Fibroblast of gingiva (primary cell): Measurements from ENCODE around the gene SLC6A5.

Source experiments
- DNase-seq: peaks from one replicate; pipeline ENCODE4 v3.0.0-alpha.2; 2011; ENCODE audit warnings: low read depth

The SLC6A5 gene

DNA sequence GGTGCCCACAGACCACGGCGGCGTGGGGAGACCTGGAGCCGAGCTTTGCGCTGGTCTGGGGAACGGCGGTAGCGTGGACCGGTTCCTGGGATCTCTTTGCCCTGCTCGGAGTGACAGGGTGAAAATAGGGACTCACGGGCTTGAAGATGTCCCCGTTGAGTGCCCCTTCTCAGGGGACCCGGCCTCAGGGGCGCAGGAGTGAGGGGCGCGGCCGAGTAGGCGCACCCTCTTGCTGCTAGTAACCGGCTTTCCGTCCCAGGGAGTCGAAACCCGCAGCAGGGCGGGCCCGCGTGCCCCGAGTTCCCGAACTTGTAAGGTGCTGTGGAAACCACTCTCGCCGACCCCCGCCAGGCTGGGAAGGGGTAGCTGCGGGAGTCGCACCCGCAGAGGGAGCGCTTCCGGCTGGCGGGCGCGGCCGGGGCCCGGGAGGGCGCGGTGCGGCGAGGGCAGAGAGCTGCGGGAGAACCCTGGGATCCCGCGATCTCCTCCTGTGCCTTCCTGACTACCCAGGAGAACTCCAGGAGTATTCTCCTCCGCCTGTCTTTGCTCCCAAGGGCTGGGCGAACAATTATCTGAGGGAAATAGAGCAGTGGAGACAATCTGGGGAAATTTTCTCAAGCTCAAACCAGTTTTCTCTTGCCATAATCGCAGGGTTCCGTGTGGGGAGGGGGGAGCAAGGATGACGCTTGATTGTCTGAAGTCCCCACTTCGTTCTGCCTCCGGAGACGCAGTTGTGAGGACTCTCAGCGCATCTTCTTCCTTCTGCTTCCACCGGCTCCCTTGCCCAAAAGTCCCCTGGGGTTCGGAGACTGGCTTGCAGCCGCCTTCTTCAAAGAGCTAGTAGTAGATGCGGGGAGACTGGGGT lies 70.6 kb downstream of the SLC6A5 start:
- DNase-seq = no peak

DNA sequence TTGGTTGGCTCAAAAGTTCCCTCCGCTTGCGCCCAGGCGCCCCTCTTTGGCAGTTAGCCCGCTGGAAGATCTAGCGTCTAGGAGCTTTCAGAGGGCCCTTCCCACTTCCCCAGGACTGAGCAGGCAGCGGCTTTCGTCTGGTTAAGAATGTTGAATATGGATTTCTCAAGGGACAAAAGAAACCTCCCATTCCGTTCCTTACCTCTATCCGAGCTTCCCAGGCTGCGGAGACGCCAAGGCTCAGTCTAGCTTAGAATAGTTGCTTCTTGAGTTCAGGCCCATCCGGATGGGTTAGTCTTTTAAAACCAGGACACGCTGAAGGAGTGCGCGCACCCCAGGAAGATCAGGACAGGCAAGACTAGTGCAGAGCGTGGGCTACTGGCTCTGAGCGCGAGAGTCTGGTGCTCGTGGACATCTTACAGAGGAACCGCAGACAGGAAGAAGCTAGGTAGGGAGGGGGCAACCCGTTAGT lies 71.6 kb downstream of the SLC6A5 start:
- no peak for DNase-seq

DNA sequence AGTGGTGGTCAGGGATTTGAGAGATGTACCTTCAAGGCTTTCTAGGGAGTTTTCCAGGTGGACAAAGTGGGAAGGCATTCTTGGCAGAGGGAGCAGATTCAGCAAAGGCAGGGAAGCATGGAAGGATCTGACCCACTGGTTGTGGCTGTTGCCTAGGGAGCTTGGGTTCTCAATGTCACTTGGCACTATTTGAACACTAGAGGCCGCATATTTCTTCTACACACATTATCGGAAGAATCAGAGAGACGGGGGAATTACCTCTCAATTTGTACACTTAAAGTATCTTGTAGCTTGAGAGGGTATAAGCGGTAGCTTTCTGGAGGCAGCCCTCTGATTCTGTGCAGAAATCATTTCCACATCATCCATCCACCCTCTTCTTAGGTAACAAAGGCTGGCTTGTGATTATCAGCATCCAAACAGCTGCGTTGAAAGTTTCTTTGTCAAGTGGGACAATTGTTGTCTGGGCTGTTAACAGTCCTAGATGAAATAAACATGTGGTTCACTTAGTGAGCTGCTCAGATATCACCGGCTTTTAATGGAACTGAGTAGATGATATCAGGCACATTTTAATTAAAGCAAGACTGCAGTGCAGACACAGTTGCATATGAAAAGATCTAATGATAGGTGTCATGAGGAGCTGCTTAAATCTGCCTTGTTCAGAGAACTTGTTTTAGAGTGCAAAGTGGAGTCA lies 72.6 kb downstream of the SLC6A5 start:
- DNase-seq = no peak

DNA sequence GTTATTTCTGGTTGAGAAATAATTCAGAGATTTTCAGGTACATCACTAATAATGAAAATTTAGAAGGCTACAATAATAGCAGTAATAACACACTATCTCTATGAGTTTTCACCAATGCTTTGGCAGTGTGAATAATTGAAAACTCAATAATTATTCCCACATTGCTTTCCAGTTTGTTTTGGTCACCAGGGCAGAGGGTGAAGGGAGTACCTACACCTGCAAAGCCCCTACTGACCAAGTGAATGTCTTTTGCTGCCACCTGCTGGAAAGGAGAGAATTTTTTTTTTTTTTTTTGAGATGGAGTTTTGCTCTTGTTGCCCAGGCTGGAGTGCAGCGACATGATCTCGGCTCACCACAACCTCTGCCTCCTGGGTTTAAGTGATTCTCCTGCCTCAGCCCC lies 73.2 kb downstream of the SLC6A5 start:
- DNase-seq = no peak

DNA sequence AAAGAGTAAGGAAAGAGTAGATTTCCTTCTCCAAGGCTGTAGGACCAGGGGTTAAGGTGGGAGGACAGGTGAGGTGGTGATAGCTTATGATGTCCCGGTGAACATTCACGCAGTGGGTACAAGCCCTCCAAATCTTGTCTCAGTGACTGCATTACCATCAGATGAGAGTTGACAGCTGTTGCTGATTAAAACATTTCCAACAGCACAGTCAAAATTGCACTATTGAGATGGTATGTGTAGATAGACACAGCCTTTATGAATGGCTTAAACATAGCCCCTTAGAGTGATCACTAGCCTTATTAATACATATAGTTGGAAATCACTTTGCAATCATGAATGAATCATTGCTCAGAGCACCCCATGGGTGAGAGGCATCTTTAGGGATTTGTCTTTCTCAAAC lies 77.2 kb downstream of the SLC6A5 start:
- DNase-seq = no peak

DNA sequence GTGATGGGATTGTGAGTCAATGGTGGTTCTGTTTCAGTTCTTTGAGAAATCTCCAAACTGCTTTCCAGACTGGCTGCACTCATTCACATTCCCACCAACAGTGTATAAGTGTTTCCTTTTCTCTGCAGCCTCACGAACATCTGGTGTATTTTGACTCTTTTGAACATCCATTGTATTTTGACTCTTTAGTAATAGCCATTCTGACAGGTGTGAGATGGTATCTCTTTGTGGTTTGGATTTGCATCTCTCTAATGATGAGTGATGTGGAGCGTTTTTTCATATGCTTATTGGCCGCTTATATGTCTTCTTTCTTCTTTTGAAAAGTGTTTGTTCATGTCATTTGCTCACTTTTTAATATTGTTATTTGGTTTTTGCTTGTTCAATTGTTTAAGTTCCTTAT lies 89.4 kb downstream of the SLC6A5 start:
- DNase-seq = no peak

DNA sequence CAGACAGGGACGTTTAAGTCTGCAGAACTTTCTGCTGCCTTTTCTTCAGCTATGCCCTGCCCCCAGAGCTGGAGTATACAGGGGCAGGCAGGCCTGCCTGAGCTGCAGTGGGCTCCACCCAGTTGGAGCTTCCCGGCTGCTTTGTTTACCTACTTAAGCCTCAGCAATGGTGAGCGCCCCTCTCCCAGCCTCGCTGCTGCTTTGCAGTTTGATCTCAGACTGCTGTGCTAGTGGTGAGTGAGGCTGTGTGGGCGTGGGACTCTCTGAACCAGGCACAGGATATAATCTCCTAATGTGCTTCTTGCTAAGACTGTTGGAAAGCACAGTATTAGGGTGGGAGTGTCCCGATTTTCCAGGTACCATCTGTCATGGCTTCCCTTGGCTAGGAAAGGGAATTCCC lies 108.5 kb downstream of the SLC6A5 start:
- DNase-seq = no peak
